Hindlimb muscle (tissue), 1 donor: ENCODE measurements around the gene SGPP1. TPM values are rescaled to one million over a fixed set of nuclear protein-coding genes. Genes with fewer than 3 reads are reported as not detected.
"Not testable (repeated sequence)": the region's sequence is repeated elsewhere in the genome, so short reads cannot be mapped to it uniquely, and the experiment has no call there.

Source experiments
- DNase-seq: peaks from one replicate; pipeline ENCODE4 v3.0.0-alpha.2; 2013
- polyA plus RNA-seq: library from polyadenylated mRNA; unstranded; fragments of 120-200 nt; gene quantifications from one replicate; pipeline ENCODE4 v1.2.1, GENCODE V29; 2013; ENCODE audit not compliant: insufficient read length

SGPP1 gene
- 8.2 TPM for polyA plus RNA-seq

- DNase-seq = peak; percentile 67
Measured at GRCh38 chr14:63727736-63728728, at the start of gene SGPP1. Gene SGPP1, minus strand, starts transcription at chr14:63728065. Its CDS starts 121 bp downstream, at chr14:63727944.

DNA sequence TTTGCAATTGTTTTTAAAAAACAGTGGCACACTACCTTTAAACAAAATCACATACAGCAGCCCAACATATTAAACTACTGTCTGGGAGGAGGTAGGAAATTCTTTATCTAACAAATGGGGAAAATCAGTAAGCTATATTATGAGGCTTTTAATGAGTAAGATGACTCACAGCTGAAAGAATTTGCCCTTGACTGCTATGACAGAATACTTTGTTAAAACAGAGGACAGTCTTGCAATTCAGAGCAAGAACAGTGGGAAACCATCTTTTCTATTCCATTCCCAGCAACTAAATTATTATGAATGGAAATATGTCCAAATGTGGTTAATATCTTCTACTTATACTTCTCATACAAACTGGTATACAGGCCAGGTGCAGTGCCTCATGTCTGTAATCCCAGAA, 49.2 kb upstream of the SGPP1 start:
- DNase-seq = no peak

DNA sequence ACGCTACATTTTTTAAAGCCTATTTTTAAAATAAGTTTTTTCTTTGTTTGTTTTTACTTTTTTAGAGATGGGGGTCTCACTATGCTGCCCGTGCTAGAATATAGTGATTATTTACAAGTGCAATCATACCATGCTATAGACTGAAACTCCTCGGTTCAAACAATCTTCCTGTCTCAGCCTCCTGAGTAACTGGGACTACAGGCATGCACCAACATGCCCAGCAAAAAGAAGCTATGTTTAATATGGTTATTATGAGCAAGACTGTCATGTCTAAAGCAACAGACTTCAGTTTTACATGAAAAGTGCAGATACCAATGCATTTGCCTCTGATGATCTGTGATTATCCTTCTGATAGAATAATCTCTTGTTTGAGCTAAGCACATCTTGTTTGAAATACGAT, 45.6 kb upstream of the SGPP1 start:
- DNase-seq = no peak

DNA sequence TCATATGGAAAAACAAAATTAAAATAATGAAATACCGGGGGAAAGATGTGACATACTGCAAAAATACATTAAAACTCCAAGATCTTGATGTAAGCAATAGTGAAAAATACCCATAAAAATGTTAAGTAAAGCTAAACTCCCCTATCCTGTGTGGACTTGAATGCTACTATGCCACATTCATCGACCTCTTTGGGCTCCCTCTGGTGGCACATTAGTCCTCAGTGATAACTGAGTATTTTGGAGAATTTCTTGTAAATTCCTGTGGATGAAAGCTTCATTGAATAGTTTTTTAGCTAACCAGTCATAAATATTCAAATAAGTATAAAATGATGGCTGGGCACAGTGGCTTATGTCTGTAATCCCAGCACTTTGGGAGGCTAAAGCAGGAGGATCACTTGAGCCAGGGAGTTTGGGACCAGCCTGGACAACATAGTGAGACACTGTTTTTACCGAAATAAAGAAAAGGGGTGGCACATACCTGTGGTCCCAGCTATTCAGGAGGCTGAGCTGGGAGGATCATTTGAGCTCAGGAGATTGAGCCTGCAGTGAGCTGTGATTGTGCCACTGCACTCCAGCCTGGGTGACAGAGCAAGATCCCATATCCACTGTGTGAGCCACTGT, 42.4 kb upstream of the SGPP1 start:
- DNase-seq = peak; percentile 45

DNA sequence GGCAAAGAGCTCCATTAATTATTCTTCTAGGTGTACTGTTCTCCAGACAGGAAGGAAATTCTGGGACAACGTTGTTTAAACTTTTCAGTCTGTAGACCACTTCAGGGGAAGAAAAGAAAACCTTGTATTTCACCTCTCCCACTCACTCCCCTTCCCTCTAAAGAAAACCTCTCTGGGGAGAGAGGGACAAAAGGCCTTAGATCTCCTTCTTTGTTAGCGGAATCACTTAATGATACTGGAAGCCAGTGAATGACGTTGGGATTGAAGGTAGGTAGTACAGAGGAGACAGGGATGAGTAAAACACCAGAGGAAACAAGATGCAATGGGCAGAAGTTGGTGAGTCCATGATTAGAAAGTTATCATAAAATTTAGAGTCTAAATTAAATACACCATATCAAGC, 38.7 kb upstream of the SGPP1 start:
- no peak for DNase-seq

DNA sequence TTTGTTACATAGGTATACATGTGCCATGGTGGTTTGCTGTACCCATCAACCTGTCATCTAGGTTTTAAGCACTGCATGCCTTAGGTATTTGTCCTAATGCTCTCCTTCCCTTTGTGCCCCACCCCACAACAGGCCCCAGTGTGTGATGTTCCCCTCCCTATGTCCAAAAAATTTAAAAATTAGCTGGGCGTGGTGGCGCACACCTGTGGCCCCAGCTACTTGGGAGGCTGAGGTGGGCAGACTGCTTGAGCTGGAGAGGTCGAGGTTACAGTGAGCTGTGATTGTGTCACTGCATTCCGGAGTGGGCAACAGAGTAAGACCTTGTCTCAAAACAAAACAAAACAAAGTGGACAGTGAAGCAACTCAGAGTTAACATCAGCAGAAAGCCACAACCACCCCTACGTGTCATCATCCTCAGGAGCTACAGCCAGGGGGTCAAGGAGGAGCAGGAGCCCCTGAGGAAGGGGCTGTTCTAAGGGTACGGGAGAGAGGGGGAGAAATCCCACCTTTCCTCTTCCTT, 36.8 kb upstream of the SGPP1 start:
- no peak for DNase-seq

DNA sequence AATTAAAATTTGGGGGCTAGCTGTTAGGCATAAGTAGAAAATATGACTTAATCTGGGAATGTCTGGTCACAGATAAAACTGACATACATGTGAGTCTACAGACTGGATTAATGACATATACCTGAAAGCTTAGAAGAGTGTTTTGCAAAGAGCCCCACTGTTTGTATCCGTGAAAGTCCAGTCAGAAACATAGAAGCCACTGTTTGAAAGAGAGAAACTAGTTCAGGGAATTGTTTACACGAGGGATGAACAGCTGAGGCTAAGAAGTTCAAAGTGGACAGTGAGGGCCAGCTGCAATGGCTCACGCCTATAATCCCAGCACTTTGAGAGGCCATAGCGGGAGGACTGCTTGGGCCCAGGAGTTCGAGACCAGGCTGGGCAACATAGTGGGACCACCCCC, 36.2 kb upstream of the SGPP1 start:
- no peak for DNase-seq

GRCh38 chr14:63761351-63762117, 33.7 kb upstream of the SGPP1 start:
- no peak for DNase-seq

GRCh38 chr14:63760014-63760413, 32.1 kb upstream of the SGPP1 start:
- no peak for DNase-seq

- DNase-seq = peak; percentile 25
Measured at GRCh38 chr14:63759456-63759855, 31.6 kb upstream of the SGPP1 start.

DNA sequence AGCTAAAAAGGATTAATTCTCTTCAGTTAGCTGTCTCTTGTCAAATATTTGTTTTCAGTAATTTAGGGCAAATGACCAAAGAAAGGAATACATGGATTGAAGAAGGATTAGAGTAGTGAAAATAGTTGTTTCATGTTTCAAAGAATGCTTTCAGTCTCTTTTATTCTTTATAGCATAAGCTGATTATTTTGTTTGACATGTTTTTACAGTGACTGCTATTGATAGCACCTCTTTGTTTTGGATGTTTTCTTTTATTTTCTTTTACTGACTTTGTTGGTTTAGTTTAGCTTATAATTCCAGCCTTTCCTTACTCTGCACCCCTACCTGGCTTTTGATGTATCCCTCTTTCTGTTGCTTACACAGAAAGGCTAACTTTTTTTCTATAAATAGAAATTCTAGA, 29.3 kb upstream of the SGPP1 start:
- no peak for DNase-seq

DNA sequence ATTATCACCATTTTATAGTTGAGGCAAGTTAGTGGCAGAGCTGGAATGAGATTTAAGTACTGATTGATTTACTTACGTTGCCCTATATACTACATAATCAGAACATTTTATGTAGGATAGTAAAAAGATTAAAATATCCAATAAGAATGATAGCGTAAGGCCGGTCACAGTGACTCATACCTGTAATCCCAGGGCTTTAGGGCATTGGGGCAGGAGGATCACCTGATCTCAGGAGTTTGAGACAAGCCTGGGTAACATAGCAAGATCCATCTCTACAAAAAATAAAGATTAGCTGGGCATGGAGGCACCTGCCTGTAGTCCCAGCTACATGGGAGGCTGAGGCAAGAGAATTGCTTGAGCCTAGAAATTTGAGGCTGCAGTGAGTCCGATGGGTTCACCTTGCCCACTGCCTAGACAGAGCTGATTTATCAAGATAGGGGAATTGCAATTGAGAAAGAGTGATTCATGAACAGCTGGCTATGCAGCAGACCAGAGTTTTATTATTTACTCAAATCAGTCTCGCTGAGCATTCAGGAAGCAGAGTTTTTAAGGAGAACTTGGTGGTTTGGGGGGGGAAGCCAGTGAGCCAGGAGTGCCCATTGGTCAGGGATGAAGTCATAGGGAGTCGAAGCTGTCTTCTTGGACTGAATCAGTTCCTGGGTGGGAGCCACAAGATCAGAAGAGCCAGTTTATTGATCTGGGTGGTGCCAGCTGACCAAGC, 24.7 kb upstream of the SGPP1 start:
- DNase-seq = no peak

DNA sequence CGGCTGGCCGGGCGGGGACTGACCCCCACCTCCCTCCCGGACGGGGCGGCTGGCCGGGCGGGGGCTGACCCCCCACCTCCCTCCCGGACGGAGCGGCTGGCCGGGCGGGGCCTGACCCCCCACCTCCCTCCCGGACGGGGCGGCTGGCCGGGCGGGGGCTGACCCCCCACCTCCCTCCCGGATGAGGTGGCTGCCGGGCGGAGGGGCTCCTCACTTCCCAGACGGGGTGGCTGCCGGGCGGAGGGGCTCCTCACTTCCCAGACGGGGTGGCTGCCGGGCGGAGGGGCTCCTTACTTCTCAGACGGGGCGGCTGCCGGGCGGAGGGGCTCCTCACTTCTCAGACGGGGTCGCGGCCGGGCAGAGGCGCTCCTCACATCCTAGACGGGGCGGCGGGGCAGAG, 23.2 kb upstream of the SGPP1 start:
- DNase-seq = not testable (repeated sequence)

DNA sequence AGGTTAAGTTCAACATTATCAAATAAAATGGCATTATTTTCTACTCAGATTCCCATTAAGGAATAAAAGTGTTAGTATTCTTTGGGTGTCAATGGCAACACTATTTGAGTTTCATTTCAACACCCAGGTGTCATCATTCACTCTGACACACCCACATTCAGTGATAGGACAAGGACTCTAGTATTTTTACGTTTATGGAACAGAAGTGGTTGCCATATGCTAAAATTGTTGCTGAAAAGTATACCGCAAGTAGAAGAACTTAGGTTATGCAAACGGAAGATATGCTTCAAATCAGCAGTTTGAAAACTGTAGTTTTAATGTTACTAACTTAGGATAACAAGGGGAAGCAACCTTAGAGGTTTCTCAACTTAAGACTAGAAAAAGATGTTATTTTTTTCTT, 20.0 kb upstream of the SGPP1 start:
- DNase-seq = no peak

- no peak for DNase-seq
Measured at GRCh38 chr14:63745858-63746425, 18.1 kb upstream of the SGPP1 start.

DNA sequence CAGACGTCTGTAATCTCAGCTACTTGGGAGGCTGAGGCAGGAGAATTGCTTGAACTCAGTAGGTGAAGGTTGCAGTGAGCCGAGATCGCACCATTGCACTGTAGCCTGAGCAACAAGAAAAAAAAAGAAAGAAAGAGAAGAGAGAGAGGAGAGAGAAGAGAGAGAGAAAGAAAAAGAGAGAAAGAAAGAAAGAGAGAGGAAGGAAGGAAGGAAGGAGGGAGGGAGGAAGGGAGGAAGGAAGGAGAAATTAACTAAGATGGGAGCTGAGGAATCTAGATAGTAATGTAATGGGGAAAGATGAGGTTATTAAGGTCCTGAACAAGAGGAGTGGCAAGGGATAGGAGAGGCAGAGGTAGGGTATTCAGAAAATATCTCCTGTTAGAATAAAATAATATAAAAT, 17.4 kb upstream of the SGPP1 start:
- DNase-seq = no peak

- DNase-seq = no peak
Measured at GRCh38 chr14:63737582-63738006, 9.7 kb upstream of the SGPP1 start.

DNA sequence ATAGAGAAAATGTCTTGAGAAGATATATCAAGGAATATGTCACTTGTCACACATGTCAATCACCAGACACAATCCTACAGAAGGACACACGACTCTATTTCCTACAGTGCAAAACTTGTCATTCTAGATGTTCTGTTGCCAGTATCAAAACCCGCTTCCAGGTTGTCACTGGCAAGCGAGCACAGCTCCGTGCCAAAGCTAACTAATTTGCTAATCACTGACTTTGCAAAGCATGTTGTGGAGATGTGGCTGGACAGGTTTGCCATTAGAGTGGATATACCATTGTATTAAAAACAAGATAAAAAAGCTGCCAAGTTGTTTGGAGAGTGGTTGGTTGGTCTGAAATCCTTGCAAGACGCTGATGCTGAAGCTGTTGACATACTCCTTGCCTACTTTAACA, 7.9 kb upstream of the SGPP1 start:
- DNase-seq = no peak

- DNase-seq = no peak
Measured at GRCh38 chr14:63730659-63731058, 2.8 kb upstream of the SGPP1 start.

DNA sequence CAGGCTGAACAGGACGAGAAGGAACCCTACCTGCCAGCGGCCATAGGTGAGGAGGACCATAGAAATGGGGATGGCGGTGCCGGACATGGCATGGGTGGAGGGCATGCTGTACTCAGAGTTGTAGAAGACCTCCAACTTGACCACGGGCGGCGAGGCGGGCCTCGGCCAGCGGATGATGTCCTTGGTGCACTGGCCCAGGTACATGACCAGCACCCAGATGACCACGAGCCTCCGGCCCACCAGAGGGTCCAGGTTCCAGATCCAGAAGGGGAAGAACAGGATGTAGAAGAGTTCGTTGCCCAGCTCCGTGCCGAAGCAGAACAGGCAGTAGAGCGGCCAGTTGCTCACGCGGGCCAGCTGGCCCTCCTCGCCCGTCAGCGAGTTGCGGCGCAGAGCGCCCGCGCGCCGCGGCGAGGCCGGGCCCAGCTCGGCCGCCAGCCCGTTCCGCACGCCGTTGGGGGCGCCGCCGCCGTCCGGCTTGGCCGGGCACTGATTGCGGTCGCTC, 582 bp downstream of the SGPP1 start:
- DNase-seq = peak; percentile 65

GRCh38 chr14:63726499-63726898, 1.4 kb downstream of the SGPP1 start:
- no peak for DNase-seq
